GM21717 (cell line): Measurements from ENCODE around the gene VASP.
A peak's percentile ranks its signal among the peaks of the same experiment; 100 is the strongest.

Source experiments
- ATAC-seq: cut with Tn5 transposase; IDR thresholded peaks from one replicate; pipeline ENCODE4 v1.9.1; 2021; ENCODE audit warnings: mild to moderate bottlenecking, moderate library complexity; ENCODE audit not compliant: unreplicated experiment

VASP gene

GRCh38 chr19:45473682-45474605 is 33.3 kb upstream of the VASP start:
- no peak for ATAC-seq

DNA sequence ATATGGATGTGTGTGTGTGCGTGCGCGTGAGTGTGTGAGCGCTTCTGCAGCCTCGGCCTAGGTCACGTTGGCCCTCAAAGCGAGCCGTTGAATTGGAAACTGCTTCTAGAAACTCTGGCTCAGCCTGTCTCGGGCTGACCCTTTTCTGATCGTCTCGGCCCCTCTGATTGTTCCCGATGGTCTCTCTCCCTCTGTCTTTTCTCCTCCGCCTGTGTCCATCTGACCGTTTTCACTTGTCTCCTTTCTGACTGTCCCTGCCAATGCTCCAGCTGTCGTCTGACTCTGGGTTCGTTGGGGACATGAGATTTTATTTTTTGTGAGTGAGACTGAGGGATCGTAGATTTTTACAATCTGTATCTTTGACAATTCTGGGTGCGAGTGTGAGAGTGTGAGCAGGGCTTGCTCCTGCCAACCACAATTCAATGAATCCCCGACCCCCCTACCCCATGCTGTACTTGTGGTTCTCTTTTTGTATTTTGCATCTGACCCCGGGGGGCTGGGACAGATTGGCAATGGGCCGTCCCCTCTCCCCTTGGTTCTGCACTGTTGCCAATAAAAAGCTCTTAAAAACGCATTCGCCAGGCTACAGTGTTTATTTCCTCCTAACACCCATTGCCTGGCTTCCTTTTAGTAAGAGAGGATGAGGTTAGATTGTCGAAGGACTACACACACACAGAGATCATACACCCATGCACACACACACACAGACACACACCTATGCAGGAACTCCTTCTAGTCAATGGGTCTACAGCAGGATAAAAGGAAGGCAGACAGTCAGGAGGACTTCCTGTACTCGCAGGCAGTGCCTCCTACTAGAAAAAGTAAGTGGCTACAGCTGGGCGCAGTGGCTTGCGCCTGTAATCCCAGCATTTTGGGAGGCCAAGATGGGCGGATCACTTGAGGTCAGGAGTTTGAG is 32.4 kb upstream of the VASP start:
- no peak for ATAC-seq

DNA sequence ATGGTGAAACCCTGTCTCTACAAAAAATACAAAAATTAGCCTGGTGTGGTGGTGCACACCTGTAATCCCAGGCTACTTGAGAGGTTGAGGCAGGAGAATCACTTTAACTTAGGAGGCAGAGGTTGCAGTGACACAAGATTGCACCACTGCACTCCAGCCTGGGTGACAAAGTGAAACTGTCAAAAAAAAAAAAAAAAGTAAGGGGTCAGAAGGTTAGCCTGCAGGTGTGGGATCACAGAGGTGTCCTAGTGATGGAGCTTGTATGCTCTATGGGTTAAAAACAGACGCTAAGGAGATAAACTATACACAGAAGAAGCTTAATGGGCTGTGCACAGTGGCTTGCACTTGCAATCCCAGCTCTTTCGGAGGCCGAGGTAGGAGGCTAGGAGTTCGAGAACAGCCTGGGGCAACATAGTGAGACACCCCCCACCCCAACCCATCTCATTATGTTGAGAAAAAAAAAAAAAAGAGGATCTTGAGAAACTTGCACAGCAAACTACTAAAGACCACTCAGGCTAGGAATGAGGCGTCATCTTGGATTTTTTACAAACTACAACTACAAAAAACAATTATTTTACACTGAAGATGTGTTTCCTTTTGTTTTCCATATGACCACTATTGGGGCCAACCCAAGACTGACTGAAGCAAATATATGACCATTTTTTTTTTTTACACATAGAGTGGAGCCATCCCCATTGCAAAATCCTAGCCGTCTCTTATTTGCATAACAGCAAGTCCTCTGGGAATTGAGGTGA is 31.6 kb upstream of the VASP start:
- ATAC-seq: no peak

DNA sequence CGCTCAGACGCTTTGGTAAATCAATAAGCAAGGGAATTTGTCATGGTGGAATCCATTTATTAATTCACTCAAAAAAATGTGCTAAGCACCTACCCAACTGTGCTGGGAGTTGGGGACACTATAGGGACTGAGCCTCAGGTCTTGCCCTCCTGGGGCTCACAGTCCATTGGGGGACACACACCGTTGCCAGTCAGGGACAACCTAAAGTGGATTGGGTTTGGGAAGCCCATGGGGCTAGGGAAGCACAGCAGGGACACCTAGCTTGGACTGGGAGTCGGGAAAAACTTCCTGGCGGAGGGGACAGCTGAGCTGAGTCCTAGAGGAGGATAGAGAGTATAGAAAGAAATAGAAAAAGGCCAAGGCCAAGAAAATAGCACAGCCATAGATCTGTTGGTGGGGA is 31.0 kb upstream of the VASP start:
- ATAC-seq: no peak

- no peak for ATAC-seq
Observed at GRCh38 chr19:45477186-45477585, 30.1 kb upstream of the VASP start.

DNA sequence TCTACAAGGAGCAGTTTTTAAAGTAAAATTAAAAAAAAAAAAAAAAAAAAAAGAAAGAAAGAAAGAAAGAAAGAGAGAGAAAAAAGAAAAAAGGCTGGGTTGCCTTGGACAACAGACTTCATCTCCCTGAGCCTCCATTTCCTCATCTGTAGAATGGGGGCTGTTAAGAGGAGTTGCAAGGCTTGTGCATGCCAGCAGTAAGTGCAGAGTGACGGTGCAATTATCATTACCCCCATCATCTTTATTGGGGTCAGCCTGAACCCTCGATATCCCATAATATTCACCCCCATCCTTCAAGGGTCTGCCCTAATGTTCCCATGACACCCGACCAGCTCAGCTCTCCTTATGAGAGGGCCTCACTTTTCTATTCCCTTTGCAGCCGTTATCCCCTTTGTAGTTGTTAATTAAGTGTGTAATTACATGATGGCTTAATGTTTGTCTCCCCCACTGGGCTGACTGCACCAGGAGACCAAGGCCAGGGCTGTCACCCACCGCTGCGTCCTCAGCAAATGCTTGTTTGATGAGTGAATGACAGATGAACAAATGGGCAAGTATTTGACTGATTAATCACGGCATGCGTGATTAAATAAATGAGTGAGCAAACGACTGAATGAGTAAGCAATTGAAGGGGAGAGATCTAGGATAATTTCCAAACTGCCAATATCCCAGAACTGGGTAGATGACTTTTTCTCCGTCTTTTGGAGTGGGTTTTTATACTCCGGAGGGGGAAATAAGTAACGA is 29.4 kb upstream of the VASP start:
- ATAC-seq: peak; percentile 8

DNA sequence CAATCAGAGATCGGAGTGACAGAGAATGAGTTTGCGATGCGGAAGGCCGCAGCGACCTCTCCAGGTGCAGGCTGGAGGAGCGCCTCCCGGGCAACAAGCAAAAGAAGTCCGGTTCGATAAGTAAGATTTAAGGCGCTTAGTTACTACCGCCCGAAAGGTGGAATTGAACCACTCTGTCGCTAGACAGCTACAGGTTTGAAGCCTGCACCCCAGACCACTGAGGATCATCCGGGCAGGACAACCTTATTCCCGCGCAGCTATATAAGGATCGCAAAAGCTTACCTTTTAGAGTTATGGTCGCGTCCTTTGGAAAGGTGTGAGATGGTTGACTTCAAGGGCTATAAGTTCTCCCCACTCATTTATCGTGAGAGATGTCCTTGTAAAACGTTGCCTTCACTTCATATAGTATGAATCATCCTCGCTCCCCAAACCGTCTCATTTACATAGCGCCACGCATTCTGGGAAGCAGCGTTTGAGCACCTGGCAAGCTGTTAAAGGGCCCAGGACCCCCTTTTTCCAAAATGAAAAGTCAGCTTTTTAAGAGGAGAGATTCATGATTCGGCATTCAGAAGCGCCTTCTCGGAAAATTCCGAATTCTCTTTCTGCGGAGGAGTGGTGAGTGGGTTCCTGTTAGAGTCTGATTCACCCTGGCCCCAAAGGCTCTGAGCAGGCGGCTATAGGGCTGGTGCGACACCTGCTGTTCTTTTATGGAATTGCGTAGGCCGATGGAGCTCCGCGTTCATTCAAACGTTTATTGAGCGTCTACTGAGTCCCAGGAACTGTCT is 28.6 kb upstream of the VASP start:
- ATAC-seq: peak; percentile 59

GRCh38 chr19:45483033-45483432 is 24.2 kb upstream of the VASP start:
- ATAC-seq: no peak

- ATAC-seq: no peak
Observed at GRCh38 chr19:45484273-45484945, 22.9 kb upstream of the VASP start.

- ATAC-seq: peak; percentile 83
Observed at GRCh38 chr19:45485305-45486077, 21.8 kb upstream of the VASP start.

DNA sequence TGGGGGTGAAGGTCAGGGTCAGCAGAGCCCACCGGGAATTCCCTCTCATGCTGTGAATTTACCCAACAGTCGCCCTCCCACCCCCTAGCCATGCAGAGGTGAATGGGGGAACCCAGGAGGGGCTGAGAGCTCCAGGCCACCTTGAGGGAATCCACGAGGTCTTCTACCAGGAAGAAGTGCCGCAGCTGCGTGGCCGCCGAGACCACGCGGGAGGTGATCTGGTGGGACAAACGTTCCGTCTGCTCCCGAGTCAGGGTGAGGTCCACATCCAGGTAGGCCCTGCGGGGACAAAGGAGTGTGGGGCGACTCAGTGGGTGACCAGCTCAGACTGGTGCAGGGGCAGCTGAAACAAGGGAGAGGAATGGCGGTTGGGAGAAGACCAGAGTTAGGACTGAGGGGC is 18.6 kb upstream of the VASP start:
- no peak for ATAC-seq

GRCh38 chr19:45489216-45489855 is 17.9 kb upstream of the VASP start:
- ATAC-seq: no peak

DNA sequence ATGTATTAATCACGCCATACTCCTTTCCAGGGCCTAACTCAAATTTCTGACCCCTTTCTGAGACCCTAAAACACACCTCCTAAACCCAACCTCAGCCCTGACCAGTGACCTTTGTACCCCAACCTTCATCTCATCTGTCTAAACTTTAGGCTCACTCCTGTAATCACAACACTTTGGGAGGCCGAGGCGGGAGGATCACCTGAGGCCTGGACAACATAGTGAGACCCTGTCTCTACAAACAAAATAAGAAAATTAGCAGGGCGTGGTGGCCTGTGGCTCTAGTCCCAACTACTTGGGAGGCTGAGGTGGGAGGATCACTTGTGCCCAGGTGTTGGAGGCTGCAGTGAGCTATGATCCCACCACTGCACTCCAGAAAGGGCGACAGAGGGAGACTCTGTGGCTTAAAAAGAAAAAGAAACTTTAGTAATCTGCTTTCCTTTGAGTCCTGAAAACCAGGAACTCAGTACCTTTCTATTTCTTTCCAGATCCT is 15.1 kb upstream of the VASP start:
- no peak for ATAC-seq

- no peak for ATAC-seq
Observed at GRCh38 chr19:45492627-45493470, 14.4 kb upstream of the VASP start.

GRCh38 chr19:45494261-45494916 is 12.9 kb upstream of the VASP start:
- no peak for ATAC-seq

GRCh38 chr19:45495178-45495577 is 12.1 kb upstream of the VASP start:
- no peak for ATAC-seq
